Loucy (cell line): ENCODE results near the gene NDC1.

Experiments used
- H2AFZ ChIP-seq: fragments of 200-600 bp; sonication (generic); 2 replicates; pipeline ENCODE4 v1.6.0; 2016; ENCODE audit warnings: antibody characterized with exemption, mild to moderate bottlenecking, low read length, moderate library complexity
- H3F3A ChIP-seq: fragments of 200-600 bp; 2 replicates; pipeline ENCODE4 v1.6.0; 2016; ENCODE audit warnings: antibody characterized with exemption, low read depth, mild to moderate bottlenecking
- H3K27me3 ChIP-seq: fragments of 200-600 bp; sonication (generic); 2 replicates; pipeline ENCODE4 v1.6.1; 2014; ENCODE audit warnings: low read length, mild to moderate bottlenecking; ENCODE audit not compliant: insufficient read depth, poor library complexity, severe bottlenecking
- H3K36me3 ChIP-seq: fragments of 200-600 bp; sonication (generic); 2 replicates; pipeline ENCODE4 v1.6.1; 2016; ENCODE audit warnings: low read length; ENCODE audit not compliant: insufficient read depth
- H3K4me1 ChIP-seq: fragments of 200-600 bp; sonication (generic); 2 replicates; pipeline ENCODE4 v1.5.1; 2014; ENCODE audit warnings: low read length, mild to moderate bottlenecking; ENCODE audit not compliant: insufficient read depth, poor library complexity, severe bottlenecking
- H3K4me2 ChIP-seq: fragments of 200-600 bp; sonication (generic); 2 replicates; pipeline ENCODE4 v1.6.0; 2014; ENCODE audit warnings: antibody characterized with exemption, low read length, low read depth, mild to moderate bottlenecking; ENCODE audit not compliant: poor library complexity, severe bottlenecking
- H3K4me3 ChIP-seq: fragments of 200-600 bp; sonication (generic); 2 replicates; pipeline ENCODE4 v1.5.1; 2014; ENCODE audit warnings: low read length, mild to moderate bottlenecking, mixed read lengths; ENCODE audit not compliant: poor library complexity, severe bottlenecking
- H3K79me2 ChIP-seq: fragments of 200-600 bp; sonication (generic); 2 replicates; pipeline ENCODE4 v1.6.1; 2014; ENCODE audit warnings: low read length; ENCODE audit not compliant: insufficient read depth
- H3K9ac ChIP-seq: fragments of 200-600 bp; sonication (generic); 2 replicates; pipeline ENCODE4 v1.6.0; 2014; ENCODE audit warnings: mild to moderate bottlenecking, low read depth, low read length, moderate library complexity; ENCODE audit not compliant: poor library complexity, severe bottlenecking
- H3K9me2 ChIP-seq: fragments of 200-600 bp; sonication (generic); replicated peaks from 2 replicates; pipeline ENCODE4 v1.6.1; 2016; ENCODE audit warnings: low read depth, low read length, mixed read lengths
- H3K9me3 ChIP-seq: fragments of 200-600 bp; sonication (generic); 2 replicates; pipeline ENCODE4 v1.6.1; 2014; ENCODE audit warnings: mild to moderate bottlenecking, antibody characterized with exemption, low read length, low read depth; ENCODE audit not compliant: insufficient read depth
- H4K20me1 ChIP-seq: fragments of 200-600 bp; sonication (generic); 2 replicates; pipeline ENCODE4 v1.6.0; 2014; ENCODE audit warnings: antibody characterized with exemption, low read length, mild to moderate bottlenecking; ENCODE audit not compliant: insufficient read depth, poor library complexity, severe bottlenecking
- CTCF ChIP-seq: fragments of 200-600 bp; sonication (generic); conservative IDR thresholded peaks from 2 replicates; pipeline ENCODE4 v1.5.1; 2014; ENCODE audit warnings: mild to moderate bottlenecking, antibody characterized with exemption, low read length
- EZH2phosphoT487 ChIP-seq: fragments of 200-600 bp; IDR thresholded peaks from 2 replicates; pipeline ENCODE4 v1.6.1; 2018; ENCODE audit warnings: antibody characterized with exemption, mild to moderate bottlenecking, moderate library complexity, borderline replicate concordance

Gene NDC1

GRCh38 chr1:53777272-53777671 is 60.8 kb downstream of the NDC1 start:
- no peaks in the 10 kb centered on the region for H3K9me2 ChIP-seq
- H3K9me3 ChIP-seq = no peaks in the 10 kb centered on the region
- TF ChIP-seq EZH2phosphoT487 (no peak), CTCF (no peak)
- H3K4me2 ChIP-seq = no peak overlapping the region
- no peaks in the 10 kb centered on the region for H3F3A ChIP-seq
- no peaks in the 10 kb centered on the region for H3K27me3 ChIP-seq
- no peak overlapping the region for H2AFZ ChIP-seq
- H3K4me1 ChIP-seq = no peaks in the 10 kb centered on the region
- no peak overlapping the region for H3K9ac ChIP-seq
- H3K79me2 ChIP-seq = peaks cover 5% of the 10 kb centered on the region; the same call in 1 of the 2 replicates
- H4K20me1 ChIP-seq = no peaks in the 10 kb centered on the region
- no peak overlapping the region for H3K4me3 ChIP-seq
- H3K36me3 ChIP-seq = peaks cover 57% of the 10 kb centered on the region

- H3K9ac ChIP-seq = no peak overlapping the region
- H3K4me1 ChIP-seq = no peaks in the 10 kb centered on the region
- H2AFZ ChIP-seq = no peak overlapping the region
- TF ChIP-seq CTCF (no peak), EZH2phosphoT487 (no peak)
- H3K9me2 ChIP-seq = no peaks in the 10 kb centered on the region
- H3K4me2 ChIP-seq = no peak overlapping the region
- H3K36me3 ChIP-seq = peaks cover 74% of the 10 kb centered on the region
- no peaks in the 10 kb centered on the region for H3K27me3 ChIP-seq
- H3F3A ChIP-seq = no peaks in the 10 kb centered on the region
- H3K79me2 ChIP-seq = no peaks in the 10 kb centered on the region
- H4K20me1 ChIP-seq = no peaks in the 10 kb centered on the region
- no peak overlapping the region for H3K4me3 ChIP-seq
- no peaks in the 10 kb centered on the region for H3K9me3 ChIP-seq
Measured at GRCh38 chr1:53771648-53772047, 66.4 kb downstream of the NDC1 start.

GRCh38 chr1:53769780-53770179 is 68.3 kb downstream of the NDC1 start:
- Histone ChIP-seq H3K9ac (no peak overlapping the region), H3K36me3 (peaks cover 72% of the 10 kb centered on the region), H4K20me1 (no peaks in the 10 kb centered on the region), H3K27me3 (no peaks in the 10 kb centered on the region), H2AFZ (no peak overlapping the region), H3K9me3 (no peaks in the 10 kb centered on the region), H3K4me1 (peaks cover 15% of the 10 kb centered on the region), H3F3A (no peaks in the 10 kb centered on the region), H3K4me3 (no peak overlapping the region), H3K9me2 (no peaks in the 10 kb centered on the region), H3K79me2 (no peaks in the 10 kb centered on the region), H3K4me2 (no peak overlapping the region)
- TF ChIP-seq EZH2phosphoT487 (no peak), CTCF (no peak)
